ENCODE measurements around the gene SULT1C3. TPM values are rescaled to one million over a fixed set of nuclear protein-coding genes. Genes with fewer than 3 reads are reported as not detected.
A peak's percentile ranks its signal among the peaks of the same experiment; 100 is the strongest.
"Not testable (repeated sequence)": the region's sequence is repeated elsewhere in the genome, so short reads cannot be mapped to it uniquely, and the experiment has no call there.

The SULT1C3 gene
- total RNA-seq, 1 experiment from 2014 or later, result not detected

DNA sequence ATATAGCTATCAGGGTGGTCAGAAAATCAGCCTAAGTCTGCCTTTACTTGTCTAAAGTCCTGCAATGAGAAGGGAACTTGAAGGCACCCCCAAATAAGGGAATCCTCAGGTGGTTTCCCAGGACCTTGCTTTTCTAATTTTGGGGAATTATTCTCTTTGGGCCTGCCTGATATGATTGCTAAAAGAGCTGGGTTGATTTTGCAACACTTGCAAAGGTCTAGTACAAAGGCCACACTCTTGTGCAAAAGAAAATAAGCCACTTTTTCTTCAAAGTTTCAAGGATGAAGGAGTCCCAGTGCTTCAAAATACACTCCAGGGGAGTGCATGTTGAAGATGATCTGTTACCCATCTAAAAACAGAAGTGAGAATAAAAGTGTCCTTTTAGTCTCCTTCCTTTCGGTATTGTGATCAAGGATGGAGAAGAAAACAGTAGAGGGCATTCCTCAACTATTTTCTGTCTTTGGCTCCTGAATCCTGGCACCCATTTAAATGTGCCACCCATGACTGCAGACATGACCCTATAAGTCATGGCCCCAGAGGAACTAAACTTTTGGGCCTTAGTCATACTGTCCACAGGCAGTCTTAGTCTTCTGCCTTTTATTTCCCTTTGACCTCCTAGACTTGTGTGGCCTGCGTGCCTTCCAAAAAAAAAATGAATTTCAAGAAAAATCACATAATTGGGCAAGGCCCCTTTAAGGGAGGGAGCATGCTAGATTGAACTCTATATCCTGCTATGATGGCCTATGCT, 5.1 kb downstream of the SULT1C3 start:
- DNase-seq (ENCODE audit: low spot score), result no peak

DNA sequence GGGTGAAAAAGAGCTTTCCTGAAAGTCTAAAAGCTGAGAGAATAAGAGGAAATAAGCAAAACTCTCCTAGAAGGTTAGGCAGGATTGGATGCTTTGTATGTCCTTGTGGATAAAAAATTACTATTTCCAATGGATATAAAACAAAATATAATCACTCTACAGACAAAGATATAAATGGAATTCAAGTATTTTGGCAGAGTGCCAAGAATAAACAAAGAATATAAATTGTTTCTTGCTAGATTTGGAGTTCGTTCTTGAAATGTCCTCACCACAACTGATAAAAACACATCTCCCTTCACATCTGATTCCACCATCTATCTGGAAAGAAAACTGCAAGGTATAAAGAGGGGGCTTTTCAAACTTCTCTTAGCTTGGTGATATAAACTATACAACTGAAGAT, 13.3 kb downstream of the SULT1C3 start:
- no peak for DNase-seq (ENCODE audit: low spot score)

DNA sequence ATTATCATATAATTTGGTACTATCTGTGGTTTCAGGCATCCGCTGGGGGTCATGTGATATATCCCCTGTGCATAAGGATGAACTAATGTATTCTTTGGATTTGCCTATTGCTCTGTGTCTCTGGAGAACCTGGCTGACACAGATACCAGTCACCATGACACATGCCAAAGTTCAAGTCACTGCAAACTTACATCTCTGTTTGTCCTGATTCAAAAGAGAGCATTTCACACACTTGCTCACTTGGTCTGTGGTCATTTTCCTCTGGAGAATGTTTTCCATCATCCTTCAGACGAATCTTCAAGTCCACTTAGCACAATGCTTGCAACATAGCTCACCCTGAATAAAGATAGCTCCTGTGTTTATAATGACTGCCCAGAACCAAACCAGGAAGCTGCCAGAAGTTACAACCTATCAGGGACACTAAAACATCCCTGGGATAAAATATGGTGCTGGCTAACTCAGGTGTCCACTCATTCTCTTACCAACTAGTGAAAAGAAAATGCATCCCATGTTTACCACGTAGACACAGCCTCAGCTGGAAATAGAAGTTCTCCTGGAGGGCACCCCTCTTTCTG, 18.1 kb downstream of the SULT1C3 start:
- DNase-seq (ENCODE audit: low spot score), result no peak

DNA sequence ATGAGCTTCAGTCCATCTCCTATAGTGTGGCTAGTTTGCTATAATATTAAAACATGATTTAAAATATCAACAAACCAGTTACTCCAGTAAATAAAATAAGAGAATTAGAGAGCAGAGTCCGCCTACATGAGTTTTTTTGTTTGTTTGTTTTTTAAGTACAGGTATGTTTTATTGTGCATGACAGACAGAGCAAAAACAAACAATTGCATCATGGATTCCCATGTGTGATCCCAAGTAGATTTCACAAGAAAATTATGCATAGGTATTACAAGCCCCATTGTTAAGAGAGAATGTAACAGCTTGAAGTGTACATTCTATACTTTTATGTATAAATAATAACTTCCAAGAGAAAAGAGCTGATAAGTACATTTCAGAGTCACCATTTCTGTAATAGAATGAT, 21.0 kb downstream of the SULT1C3 start:
- no peak for DNase-seq (ENCODE audit: low spot score)

DNA sequence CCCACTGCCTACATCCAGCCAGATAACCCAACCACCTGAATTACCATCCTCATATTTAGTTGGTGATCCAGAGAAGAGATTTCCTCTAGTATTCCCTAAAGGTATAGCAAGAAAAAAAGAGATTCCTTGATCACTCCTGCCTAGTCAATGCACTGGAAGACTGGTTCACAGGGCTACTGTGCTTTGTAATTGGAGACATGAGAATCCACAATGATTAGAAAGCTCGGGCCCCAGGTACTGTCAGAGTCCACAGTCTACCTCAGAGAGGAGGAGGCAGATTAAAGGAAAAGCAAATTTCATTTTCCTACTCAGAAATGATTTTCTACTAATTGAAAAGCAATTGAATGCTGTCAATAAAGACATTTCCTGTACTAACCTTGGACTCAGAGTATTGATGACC, 22.3 kb downstream of the SULT1C3 start:
- no peak for DNase-seq (ENCODE audit: low spot score)

DNA sequence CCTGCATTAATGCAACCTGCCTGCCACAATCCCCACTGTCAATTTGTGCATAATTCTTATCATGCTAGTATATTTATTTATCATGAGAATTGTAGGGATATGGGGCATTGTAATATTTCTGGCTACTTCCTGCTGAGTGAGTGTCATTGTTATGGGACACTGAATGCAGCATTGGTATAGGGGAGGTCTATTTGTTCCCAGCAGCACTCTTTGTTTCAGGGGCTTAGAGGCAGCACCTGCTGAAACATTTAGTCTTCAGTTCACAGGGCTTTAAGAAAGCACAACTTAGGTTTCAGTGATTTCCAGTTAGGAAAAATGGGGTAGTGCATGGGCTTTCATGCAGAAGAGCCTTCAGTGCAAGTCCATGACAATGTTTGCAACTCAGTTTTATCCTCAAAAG, 23.6 kb downstream of the SULT1C3 start:
- DNase-seq (ENCODE audit: low spot score), result no peak

DNA sequence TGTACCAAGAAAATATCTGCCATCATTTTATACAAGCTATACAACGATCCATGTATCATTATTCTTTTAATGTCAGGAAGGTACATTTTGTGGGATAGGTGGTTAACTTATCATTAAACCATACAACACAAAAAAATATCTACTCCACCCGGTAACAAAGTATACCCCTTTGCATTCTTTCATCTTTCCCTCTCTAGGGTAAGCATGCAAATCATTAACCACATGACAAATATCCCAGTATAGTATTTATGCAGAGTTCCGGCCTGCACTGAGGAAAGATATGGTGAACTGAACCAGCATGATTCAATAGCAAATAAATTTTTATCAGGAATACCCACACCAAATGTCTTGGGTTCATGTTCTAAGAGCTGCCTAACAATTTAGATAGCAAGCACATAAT, 26.4 kb downstream of the SULT1C3 start:
- no peak for DNase-seq (ENCODE audit: low spot score)

DNA sequence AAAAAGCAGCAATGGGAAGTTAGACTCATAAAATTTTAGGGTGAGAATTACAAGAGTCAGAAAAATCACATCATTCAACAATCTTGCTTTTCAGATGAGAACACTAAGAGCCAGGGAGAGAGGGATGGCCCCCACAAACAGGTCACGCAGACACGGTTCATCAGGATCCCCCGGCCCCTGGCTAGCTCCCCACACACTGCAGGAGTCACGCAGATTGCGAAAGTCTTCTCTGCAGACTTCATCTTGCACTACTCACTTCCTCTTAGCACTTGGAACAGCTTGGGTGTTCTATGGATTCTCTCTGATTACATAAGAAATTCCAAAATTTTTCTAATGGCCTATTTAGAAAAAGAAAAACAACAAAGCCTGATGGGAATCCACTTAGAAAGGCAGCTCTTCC, 27.3 kb downstream of the SULT1C3 start:
- no peak for DNase-seq (ENCODE audit: low spot score)

DNA sequence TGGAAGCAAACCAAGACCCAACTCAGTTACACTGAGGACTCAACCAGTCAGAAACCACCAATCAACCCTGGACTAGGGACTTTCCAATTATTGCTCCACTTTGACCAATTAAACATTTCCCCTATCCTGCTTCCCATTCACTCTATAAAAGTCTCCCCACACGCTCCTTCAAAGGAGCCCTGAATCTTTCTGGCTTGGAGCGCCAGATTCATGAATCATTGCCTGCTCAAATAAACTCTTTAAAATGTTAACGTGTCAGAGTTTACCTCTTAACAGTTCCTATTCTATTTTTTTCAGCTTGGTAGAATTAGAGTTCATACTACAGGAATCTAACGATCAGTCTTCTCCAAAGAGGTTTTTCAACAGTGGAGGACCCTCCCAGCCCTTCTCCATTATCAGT, 28.2 kb downstream of the SULT1C3 start:
- DNase-seq (ENCODE audit: low spot score), result peak; percentile 86

DNA sequence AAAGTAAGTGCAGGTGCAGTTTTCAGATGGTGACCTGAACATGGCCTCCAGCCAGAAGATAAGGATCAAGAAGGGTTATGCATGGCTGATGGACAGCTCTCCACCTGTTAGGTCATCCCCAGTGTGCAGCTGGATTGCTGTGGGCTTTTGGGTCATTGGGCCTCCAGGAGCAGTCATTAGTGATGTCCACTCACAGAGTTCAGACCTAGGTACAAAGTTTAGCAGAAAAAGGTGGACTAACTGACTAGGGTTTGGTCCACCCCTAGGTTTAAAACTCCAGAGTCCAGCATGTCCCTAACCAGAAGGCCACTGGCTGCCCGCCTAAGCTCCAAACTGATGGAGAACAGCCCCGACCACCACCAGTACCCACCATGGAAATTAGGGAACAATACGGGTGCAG, 30.6 kb downstream of the SULT1C3 start:
- no peak for DNase-seq (ENCODE audit: low spot score)

DNA sequence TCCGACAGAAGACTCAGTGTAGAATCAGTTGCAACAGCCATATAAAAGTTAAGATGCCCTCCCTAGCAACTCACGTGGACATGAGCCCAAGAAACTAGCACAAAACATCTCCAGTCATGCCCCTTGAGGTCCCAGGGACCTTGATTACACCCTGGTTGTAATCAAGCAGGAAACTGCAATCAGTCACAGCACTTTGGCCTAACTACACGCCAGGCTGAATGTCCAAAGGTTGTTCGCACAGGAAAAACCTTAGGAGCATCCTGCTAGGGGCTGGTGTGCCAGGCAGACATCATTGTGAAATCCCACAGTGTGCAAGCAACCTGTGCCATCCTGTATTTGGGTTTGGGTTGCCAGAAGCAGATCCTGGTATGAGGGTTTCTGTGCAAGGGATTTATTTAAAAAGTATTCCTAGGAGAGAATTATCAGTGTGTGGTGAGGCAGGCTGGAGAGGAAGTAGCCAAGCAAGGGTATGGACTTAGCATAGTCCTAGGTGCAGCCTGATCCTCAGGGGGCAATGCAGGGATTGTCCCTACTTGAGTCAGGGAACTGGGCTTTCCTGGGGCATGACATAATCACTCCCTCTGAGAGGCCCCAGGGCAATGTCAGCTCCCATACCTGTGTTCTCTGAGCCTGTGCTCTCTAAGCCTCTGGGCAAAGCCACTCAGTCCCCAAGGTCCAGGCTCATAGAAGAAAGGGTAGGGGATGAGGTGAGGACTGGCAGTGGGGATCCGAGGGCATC, 31.2 kb downstream of the SULT1C3 start:
- no peak for DNase-seq (ENCODE audit: low spot score)

DNA sequence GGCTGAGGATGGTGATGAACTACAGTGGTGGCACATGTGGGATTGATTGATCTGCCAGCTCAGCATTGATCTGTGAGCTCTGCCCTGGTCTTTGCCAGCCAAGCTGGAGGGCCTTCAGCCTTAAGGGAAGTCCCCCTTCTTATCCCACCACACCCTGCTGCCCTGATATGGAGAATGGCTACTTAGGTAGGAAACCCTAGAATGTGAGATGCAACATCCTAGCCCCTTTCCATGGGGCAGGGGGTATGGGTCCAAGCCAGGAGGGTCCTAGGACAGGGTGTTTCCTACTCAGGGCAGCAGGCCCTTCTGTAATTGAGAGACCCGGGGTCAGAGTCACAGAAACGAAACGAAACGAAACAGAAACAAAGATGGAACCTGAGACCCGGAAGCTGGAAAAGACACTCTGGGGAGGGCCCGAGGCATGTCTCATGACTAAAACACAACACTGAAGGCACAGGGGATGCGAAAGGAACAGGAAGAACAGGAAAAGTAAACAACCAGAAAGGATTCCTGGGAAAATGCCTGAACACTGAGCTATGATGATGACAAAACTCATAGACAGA, 32.0 kb downstream of the SULT1C3 start:
- peak; percentile 68 for DNase-seq (ENCODE audit: low spot score)

DNA sequence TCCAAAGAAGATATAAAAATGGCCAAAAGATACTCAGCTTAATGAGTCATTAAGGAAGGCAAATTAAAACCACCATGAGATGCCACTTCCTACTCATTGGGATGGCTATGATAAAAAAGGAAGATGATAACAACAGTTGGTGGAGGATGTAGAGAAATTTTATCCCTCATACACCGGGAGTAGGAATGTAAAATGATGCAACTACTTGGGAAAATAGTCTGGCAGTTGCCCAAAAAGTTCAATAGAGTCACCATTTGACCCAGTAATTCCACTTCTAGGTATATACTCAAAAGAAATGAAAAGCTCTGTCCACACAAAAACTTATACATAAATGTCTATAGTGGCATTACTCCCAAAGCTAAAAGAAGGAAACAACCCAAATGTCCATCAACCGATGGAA, 38.9 kb downstream of the SULT1C3 start:
- DNase-seq (ENCODE audit: low spot score), result no peak

DNA sequence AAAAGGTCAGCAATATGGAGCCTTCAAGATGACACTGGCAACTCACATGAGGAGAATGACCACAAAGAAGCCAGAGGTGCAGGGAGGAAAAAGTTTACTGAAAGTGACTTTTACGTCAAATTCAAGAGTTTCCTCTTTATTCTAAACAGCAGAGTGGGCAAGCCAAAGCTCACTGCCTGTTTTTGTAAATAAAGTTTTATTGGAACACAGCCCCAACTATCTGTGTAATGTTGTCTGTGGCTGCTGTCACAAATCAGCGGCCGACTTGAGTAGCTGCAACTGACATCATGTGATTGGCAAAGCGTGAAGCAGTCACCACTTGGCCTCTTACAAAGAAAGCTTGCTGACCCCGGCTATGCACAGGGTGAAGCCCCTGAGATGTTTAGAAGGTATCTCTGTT, 39.7 kb downstream of the SULT1C3 start:
- DNase-seq (ENCODE audit: low spot score), result no peak

DNA sequence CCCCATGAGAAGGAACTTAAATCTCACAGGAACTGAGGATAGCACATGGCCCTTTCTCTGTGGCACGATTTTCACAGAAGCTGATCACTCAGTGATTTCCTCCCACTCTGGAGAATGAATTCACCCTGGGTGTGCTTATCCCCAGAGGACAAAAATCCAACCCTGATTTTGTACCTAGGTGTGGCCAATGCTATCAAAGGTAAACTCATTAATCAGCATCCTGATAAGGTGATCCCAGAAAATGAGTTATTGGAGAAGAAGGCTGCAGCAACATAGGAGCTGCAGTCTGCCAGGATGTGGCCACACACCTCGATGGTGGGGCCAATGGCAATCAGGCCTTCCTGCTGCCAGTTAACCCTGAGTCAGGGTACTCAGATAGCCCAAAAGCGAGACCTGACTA, 40.7 kb downstream of the SULT1C3 start:
- DNase-seq (ENCODE audit: low spot score), result no peak

DNA sequence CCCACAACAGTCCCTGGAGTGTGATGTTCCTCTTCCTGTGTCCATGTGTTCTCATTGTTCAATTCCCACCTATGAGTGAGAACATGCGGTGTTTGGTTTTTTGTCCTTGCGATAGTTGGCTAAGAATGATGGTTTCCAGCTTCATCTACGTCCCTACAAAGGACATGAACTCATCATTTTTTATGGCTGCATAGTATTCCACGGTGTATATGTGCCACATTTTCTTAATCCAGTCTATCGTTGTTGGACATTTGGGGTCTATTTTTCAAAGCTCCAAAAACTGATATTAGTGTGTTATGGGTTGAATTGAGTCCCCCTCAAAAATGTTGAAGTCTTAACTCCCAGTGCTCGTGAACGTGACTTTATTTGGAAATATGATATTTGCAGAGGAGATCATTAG, 44.8 kb downstream of the SULT1C3 start:
- not testable (repeated sequence) for DNase-seq (ENCODE audit: low spot score)

DNA sequence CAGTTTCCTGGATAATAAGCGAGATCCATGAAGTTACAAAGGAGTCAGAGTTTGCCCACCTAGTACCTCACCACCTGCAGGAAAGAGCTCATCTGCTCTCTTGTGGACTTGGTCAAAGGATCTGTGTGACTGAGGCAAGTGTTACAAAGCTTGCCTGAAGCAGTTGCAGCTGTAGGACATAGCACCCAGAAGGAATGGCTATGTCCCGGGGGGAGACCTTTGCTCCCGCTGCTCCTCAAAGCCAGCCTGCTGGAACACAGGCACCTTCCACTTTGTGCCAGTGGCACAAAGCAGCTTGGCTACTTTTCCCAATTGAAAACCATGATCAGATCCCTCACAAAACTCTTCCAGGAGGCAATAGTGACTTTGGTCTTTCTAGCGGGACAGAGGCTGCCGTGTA, 45.8 kb downstream of the SULT1C3 start:
- DNase-seq (ENCODE audit: low spot score), result no peak

DNA sequence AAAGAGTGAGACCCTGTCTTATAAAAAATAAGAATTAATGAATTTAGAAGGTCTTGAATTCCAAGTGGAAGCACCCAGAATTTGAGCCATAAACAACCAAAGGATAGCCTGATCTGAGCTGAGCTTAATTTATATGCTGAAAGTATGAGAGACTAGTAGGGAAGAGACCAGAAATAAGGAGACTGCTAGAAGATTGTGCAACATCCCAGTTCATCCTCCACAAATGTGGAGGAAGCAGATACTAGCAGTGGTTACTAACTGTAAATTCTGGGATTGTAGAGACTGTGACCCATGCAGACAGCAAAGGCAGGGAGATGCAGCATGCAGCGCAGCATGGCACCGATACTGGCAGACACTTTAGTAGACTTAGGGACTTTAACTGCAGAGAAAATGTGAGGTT, 47.4 kb downstream of the SULT1C3 start:
- DNase-seq (ENCODE audit: low spot score), result no peak

DNA sequence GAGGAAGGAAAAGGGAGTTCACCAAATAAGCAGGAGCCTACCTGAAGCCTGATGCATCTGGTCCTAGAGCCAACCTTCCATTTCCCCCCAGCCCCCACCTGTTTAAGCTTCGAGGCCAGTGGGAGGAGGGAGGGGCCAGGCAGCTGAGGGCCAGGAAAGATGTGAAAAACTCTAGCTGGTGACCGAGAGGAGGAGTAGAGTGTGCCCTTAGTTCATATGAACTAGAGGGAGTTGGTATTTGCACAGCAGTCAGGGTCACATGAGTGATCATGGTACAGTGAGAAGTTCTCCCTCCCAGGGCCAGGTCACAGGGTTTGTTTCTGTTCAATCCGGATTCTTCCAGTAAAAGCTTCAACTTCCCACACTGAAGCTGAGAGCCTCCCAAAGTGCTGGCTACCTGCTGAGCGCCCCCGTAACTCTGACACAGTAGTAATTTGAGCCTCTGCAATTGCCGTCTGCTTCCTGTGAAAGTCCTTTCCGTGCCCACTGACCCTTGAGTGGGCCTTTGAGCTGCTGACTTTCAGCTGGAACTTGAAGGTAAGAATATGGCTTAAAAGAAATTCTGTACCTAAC, 48.9 kb downstream of the SULT1C3 start, which contains the start of gene SULT1C2:
TSS of gene SULT1C2 (plus strand) at position 362 of the 573 bp plus-strand sequence. CDS start 4,773 bp downstream, outside the sequence.
- peak; percentile 22 for DNase-seq (ENCODE audit: low spot score)

DNA sequence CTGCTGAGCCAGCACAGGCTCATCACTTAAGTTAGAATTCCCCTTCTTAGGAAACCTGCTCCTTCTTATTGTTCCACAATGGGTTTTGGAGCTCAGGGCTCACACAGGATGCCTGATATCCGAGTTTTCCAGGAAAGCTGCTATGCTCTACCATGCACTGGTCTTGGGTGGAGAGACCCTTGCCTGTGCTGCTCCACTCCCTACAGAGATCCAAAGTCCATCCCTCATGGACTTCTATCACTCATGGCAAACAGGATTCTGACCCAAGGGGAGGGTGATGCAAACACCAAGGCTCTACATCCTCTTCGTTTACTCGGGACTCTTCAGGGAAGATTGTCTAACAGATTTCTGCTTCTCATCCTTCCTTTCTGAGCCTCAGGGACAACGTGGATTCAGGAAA, 54.1 kb downstream of the SULT1C3 start:
- no peak for DNase-seq (ENCODE audit: low spot score)

DNA sequence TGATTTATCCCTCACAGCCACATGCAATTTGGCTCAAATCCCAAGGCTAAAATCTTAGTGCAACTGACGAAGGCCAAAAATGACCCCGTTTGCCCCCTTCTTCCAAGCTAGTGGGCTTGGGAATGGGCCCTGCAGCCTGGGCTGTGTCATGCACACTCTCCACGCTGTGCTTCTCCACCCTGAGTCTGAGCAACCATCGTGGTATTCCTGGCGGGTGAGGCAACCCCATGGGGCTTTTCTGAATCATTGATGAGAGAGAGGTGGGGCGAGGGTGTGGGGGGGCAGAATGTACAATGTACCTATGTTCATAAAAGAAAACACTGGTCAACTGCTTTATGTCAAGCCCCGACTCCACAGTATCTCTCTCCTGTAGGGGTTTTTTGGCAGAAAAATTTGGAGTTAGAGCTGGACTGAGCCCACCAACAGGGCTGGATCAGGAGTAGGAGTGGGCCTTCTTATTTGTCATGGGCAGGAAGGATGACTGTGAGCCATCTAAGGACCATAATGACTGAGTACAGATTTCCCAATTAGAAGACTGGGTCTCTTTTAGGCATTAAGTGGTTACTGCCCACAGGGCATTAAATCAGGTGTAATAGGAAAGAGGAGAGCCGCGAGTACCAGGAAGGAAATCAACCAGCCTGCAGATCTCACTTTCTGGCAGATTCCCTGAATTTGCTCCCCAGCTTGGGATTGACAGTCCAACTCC, 57.8 kb downstream of the SULT1C3 start:
- peak; percentile 59 for DNase-seq (ENCODE audit: low spot score)

DNA sequence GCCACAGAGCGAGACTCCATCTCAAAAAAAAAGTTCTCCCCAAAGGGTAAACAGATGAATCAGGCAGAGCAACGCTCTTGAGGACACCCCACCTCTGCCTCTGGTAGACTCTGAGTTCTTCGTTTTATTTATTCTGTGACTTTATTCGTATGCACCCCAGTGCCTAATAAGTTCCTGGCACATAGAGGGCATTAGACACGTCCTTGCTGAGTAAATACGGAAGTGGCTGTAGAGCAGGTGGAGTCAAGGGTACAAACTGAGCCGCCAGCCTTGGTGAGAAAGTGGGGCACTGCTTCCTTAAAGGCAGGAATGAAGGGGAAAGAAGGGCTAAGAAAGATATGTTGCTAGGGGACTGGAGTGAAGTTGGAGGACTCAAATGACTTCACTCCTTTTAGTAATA, 61.8 kb downstream of the SULT1C3 start:
- no peak for DNase-seq (ENCODE audit: low spot score)
